Mucosa of gallbladder (tissue), 1 donor: ENCODE data around the gene CD1C. TPM values are rescaled to one million over a fixed set of nuclear protein-coding genes. Genes with fewer than 3 reads are reported as not detected.
"Not testable (repeated sequence)": the region's sequence is repeated elsewhere in the genome, so short reads cannot be mapped to it uniquely, and the experiment has no call there.

Experiments
- DNase-seq: peaks from one replicate; pipeline ENCODE4 v3.0.0-alpha.2; 2020; ENCODE audit warnings: low spot score
- total RNA-seq: library from RNA; stranded (reverse); gene quantifications from one replicate; pipeline ENCODE4 v1.2.1, GENCODE V29; 2021
- donor health status: DM: no; HTN: no; CAD: no.

CD1C gene
- total RNA-seq = 1.4 TPM

- no peak for DNase-seq
Measured at GRCh38 chr1:158289811-158290210, at the start of gene CD1C. Gene CD1C, plus strand, starts transcription at chr1:158289923. Its CDS starts 142 bp downstream, at chr1:158290065.

GRCh38 chr1:158246650-158247049 is 43.1 kb upstream of the CD1C start:
- no peak for DNase-seq

- peak; percentile 43 for DNase-seq
Measured at GRCh38 chr1:158248118-158248517, 41.6 kb upstream of the CD1C start.

GRCh38 chr1:158248771-158249170 is 41.0 kb upstream of the CD1C start:
- DNase-seq = no peak

GRCh38 chr1:158249646-158250045 is 40.1 kb upstream of the CD1C start:
- no peak for DNase-seq

- no peak for DNase-seq
Measured at GRCh38 chr1:158251163-158251562, 38.6 kb upstream of the CD1C start.

- no peak for DNase-seq
Measured at GRCh38 chr1:158255656-158256055, 34.1 kb upstream of the CD1C start.

GRCh38 chr1:158256747-158257146 is 33.0 kb upstream of the CD1C start:
- not testable (repeated sequence) for DNase-seq

- DNase-seq = no peak
Measured at GRCh38 chr1:158257888-158258287, 31.8 kb upstream of the CD1C start.

GRCh38 chr1:158259117-158259516 is 30.6 kb upstream of the CD1C start:
- DNase-seq = no peak

- no peak for DNase-seq
Measured at GRCh38 chr1:158272681-158273080, 17.0 kb upstream of the CD1C start.

- no peak for DNase-seq
Measured at GRCh38 chr1:158274797-158275196, 14.9 kb upstream of the CD1C start.

- DNase-seq = not testable (repeated sequence)
Measured at GRCh38 chr1:158282421-158282820, 7.3 kb upstream of the CD1C start.

GRCh38 chr1:158283965-158284364 is 5.8 kb upstream of the CD1C start:
- DNase-seq = no peak

GRCh38 chr1:158285756-158286241 is 3.9 kb upstream of the CD1C start:
- DNase-seq = peak; percentile 39

GRCh38 chr1:158286487-158286886 is 3.2 kb upstream of the CD1C start:
- no peak for DNase-seq

GRCh38 chr1:158286941-158287346 is 2.8 kb upstream of the CD1C start:
- DNase-seq = no peak

- DNase-seq = no peak
Measured at GRCh38 chr1:158290321-158290844, 660 bp downstream of the CD1C start.

GRCh38 chr1:158295791-158296190 is 6.1 kb downstream of the CD1C start:
- no peak for DNase-seq

- DNase-seq = no peak
Measured at GRCh38 chr1:158310623-158311022, 20.9 kb downstream of the CD1C start.

- DNase-seq = no peak
Measured at GRCh38 chr1:158311066-158311465, 21.3 kb downstream of the CD1C start.

- no peak for DNase-seq
Measured at GRCh38 chr1:158323866-158324265, 34.1 kb downstream of the CD1C start.

GRCh38 chr1:158324395-158324794 is 34.7 kb downstream of the CD1C start:
- DNase-seq = no peak

- DNase-seq = no peak
Measured at GRCh38 chr1:158327481-158327880, 37.8 kb downstream of the CD1C start.
